Type B pancreatic cell (in vitro differentiated cells): ENCODE measurements around the gene NSUN7. TPM values are rescaled to one million over a fixed set of nuclear protein-coding genes. Genes with fewer than 3 reads are reported as not detected.

Experiments used
- DNase-seq: peaks from one replicate; pipeline ENCODE4 v3.0.0; 2021; ENCODE audit warnings: mixed read lengths; ENCODE audit not compliant: unreplicated experiment; ENCODE audit errors: extremely low spot score
- H3K27ac Mint-ChIP-seq: 2 replicates; pipeline ENCODE4 v1.8.0; 2021; ENCODE audit warnings: mild to moderate bottlenecking, mixed read lengths
- H3K27me3 Mint-ChIP-seq: 2 replicates; pipeline ENCODE4 v1.8.0; 2021; ENCODE audit warnings: mixed read lengths
- H3K36me3 Mint-ChIP-seq: 2 replicates; pipeline ENCODE4 v1.8.0; 2021; ENCODE audit warnings: mixed read lengths
- H3K4me1 Mint-ChIP-seq: one replicate; pipeline ENCODE4 v1.8.0; 2021; ENCODE audit warnings: mixed read lengths; ENCODE audit not compliant: unreplicated experiment
- H3K4me3 Mint-ChIP-seq: 2 replicates; pipeline ENCODE4 v1.8.0; 2021; ENCODE audit warnings: mild to moderate bottlenecking, mixed read lengths
- H3K9me3 Mint-ChIP-seq: 2 replicates; pipeline ENCODE4 v1.8.0; 2021; ENCODE audit warnings: mixed read lengths
- CTCF ChIP-seq: fragments of 200-600 bp; sonication (generic); conservative IDR thresholded peaks from 2 replicates; pipeline ENCODE4 v1.5.0; 2021; ENCODE audit warnings: antibody characterized with exemption, mild to moderate bottlenecking
- total RNA-seq: library from RNA; stranded (reverse); gene quantifications from 2 replicates; pipeline ENCODE4 v1.2.1, GENCODE V29; 2021; ENCODE audit warnings: low replicate concordance

The NSUN7 gene
- total RNA-seq, 1 donor from 2014 or later: 8.3 TPM

- H3K9me3 Mint-ChIP-seq: no peaks in the 10 kb centered on the region
- peaks cover 46% of the 10 kb centered on the region for H3K4me1 Mint-ChIP-seq
- H3K36me3 Mint-ChIP-seq: no peaks in the 10 kb centered on the region
- H3K27ac Mint-ChIP-seq: no peak overlapping the region
- no peaks in the 10 kb centered on the region for H3K27me3 Mint-ChIP-seq
- DNase-seq: no peak
- TF ChIP-seq CTCF: no peak
- no peak overlapping the region for H3K4me3 Mint-ChIP-seq
These were observed 93.1 kb downstream of the NSUN7 start for GRCh38 chr4:40842725-40843423.

- H3K9me3 Mint-ChIP-seq: no peaks in the 10 kb centered on the region
- peaks cover 54% of the 10 kb centered on the region for H3K4me1 Mint-ChIP-seq
These were observed 93.9 kb downstream of the NSUN7 start for GRCh38 chr4:40843696-40844095.

GRCh38 chr4:40844261-40844660 is 94.5 kb downstream of the NSUN7 start:
- H3K36me3 Mint-ChIP-seq: no peaks in the 10 kb centered on the region
- H3K9me3 Mint-ChIP-seq: no peaks in the 10 kb centered on the region
- no peak overlapping the region for H3K4me3 Mint-ChIP-seq
- no peak for DNase-seq
- H3K27me3 Mint-ChIP-seq: peaks cover 3% of the 10 kb centered on the region
- H3K4me1 Mint-ChIP-seq: peaks cover 60% of the 10 kb centered on the region
- no peak overlapping the region for H3K27ac Mint-ChIP-seq
- TF ChIP-seq CTCF: no peak

More at GRCh38 chr4:40843696-40844095, 93.9 kb downstream of the NSUN7 start:
- Mint-ChIP-seq H3K36me3 (no peaks in the 10 kb centered on the region), H3K4me3 (no peak overlapping the region), H3K27ac (no peak overlapping the region), H3K27me3 (peaks cover under 1% of the 10 kb centered on the region)
- no peak for DNase-seq
- peak; percentile 18 for TF ChIP-seq CTCF

- no peaks in the 10 kb centered on the region for H3K36me3 Mint-ChIP-seq
- peaks cover 3% of the 10 kb centered on the region for H3K27me3 Mint-ChIP-seq
- TF ChIP-seq CTCF: no peak
- H3K4me1 Mint-ChIP-seq: peaks cover 58% of the 10 kb centered on the region
- no peaks in the 10 kb centered on the region for H3K9me3 Mint-ChIP-seq
- H3K27ac Mint-ChIP-seq: peak overlapping the region; percentile 30
- H3K4me3 Mint-ChIP-seq: no peak overlapping the region
- DNase-seq: no peak
These were observed 95.5 kb downstream of the NSUN7 start for GRCh38 chr4:40845154-40845835.

GRCh38 chr4:40846532-40846931 is 96.8 kb downstream of the NSUN7 start:
- H3K4me3 Mint-ChIP-seq: no peak overlapping the region

More at GRCh38 chr4:40846532-40846931, 96.8 kb downstream of the NSUN7 start:
- DNase-seq: no peak
- H3K27me3 Mint-ChIP-seq: peaks cover 3% of the 10 kb centered on the region
- peaks cover 49% of the 10 kb centered on the region for H3K4me1 Mint-ChIP-seq
- no peaks in the 10 kb centered on the region for H3K36me3 Mint-ChIP-seq
- H3K9me3 Mint-ChIP-seq: no peaks in the 10 kb centered on the region
- no peak overlapping the region for H3K27ac Mint-ChIP-seq
- TF ChIP-seq CTCF: no peak
